ENCODE data around the gene FOLR1. TPM values are rescaled to one million over a fixed set of nuclear protein-coding genes. Genes with fewer than 3 reads are reported as not detected.

Gene FOLR1
- total and polyA plus RNA-seq, 2 of the 4 experiments (the other 2 are of a cell fraction): 0.24 TPM; not detected in 1

DNA sequence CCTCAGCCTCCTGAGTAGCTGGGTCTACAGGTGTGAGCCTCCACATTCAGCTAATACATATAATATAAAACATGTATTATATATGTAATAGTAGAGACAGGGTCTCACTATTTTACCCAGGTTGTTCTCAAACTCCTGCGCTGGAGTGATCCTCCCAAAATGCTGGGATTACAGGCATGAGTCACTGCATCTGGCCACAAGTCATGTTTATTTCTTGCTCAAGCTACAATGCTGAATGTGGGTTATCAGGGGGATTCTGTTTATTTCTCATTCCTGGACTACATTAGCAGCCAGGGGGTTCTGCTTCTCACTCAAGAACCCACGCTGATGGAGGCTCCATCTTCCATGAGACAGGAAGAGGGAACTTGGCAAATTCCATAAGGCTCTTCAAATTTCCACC lies 31.6 kb upstream of the FOLR1 start:
- H3K27ac ChIP-seq (ENCODE audit: insufficient read depth, low read length): no peak overlapping the region
- no peak overlapping the region for H2BK20ac ChIP-seq (ENCODE audit: low read depth, low read length)
- no peak overlapping the region for H3K18ac ChIP-seq (ENCODE audit: low read depth, low read length)
- H3K9me1 ChIP-seq (ENCODE audit: insufficient read depth, low read length): no peaks in the 10 kb centered on the region
- H3K23ac ChIP-seq (ENCODE audit: low read depth, low read length): no peak overlapping the region
- no peak overlapping the region for H3K4ac ChIP-seq (ENCODE audit: low read depth, low read length)
- no peak overlapping the region for H3K56ac ChIP-seq (ENCODE audit: extremely low read depth, insufficient read depth, low read length)
- intact Hi-C loops (cut with micrococcal nuclease): no loop called here
- no TSS peak for BruUV-seq (replicated peaks)
- H4K8ac ChIP-seq (ENCODE audit: low read depth in 2 of 2, low read length in 2 of 2): no peak overlapping the region
- H3K9ac ChIP-seq (ENCODE audit: low read depth, low read length): no peak overlapping the region
- no peaks in the 10 kb centered on the region for H3K9me3 ChIP-seq (ENCODE audit: control insufficient read depth, insufficient read depth, low read length)
- no peak overlapping the region for H4K5ac ChIP-seq (ENCODE audit: low read depth, low read length)
- peak; percentile 32 for DNase-seq
- H2AFZ ChIP-seq (replicated peaks; ENCODE audit: low read length, poor library complexity): no peak overlapping the region
- dilution Hi-C loops (cut with HindIII; ENCODE audit: low sequenced_read_pairs, unreplicated experiment): no loop called here
- POLR2A ChIA-PET (ENCODE audit: unreplicated experiment): no interaction called here
- in situ Hi-C loops (cut with MboI; ENCODE audit: low sequenced_read_pairs): no loop called here
- no peak overlapping the region for H4K91ac ChIP-seq (ENCODE audit: insufficient read depth, low read depth, low read length)
- H2BK120ac ChIP-seq (ENCODE audit: low read depth, low read length): no peak overlapping the region
- no peak overlapping the region for H2AK9ac ChIP-seq (replicated peaks; ENCODE audit: low read depth, low read length, poor library complexity)
- H3K27me3 ChIP-seq (ENCODE audit: control insufficient read depth, insufficient read depth, low read length): peaks cover 24% of the 10 kb centered on the region
- no peak overlapping the region for H3K4me2 ChIP-seq (ENCODE audit: low read depth, low read length)
- CTCF ChIA-PET: interaction anchor here (0.7 to 1.4 kb wide), 2 partner anchors 13 to 16 kb away, joined by 3 to 4 read pairs; no protein-coding TSS in a partner anchor
- H3K4me1 ChIP-seq (ENCODE audit: control insufficient read depth, insufficient read depth, low read length): peaks cover 2% of the 10 kb centered on the region
- no peaks in the 10 kb centered on the region for H3K36me3 ChIP-seq (ENCODE audit: control insufficient read depth, insufficient read depth, low read length)
- whole genome bisulfite sequencing, 2 experiments (ENCODE audit: extremely low coverage in 2 of 2, insufficient read length in 1 of 2): no CpG with 5 or more reads among the region's 2 CpGs
- H3K79me1 ChIP-seq (ENCODE audit: low read depth in 1 of 2, low read length in 2 of 2): no peaks in the 10 kb centered on the region
- no peak overlapping the region for H3K14ac ChIP-seq (replicated peaks; ENCODE audit: low read depth, low read length)
- no peaks in the 10 kb centered on the region for H4K20me1 ChIP-seq (ENCODE audit: insufficient read depth, low read length)
- H3K4me3 ChIP-seq (ENCODE audit: insufficient read depth, low read depth, low read length): no peak overlapping the region
- no peak overlapping the region for H2BK5ac ChIP-seq (ENCODE audit: low read depth, low read length, poor library complexity, severe bottlenecking)
- H2AK5ac ChIP-seq (ENCODE audit: low read depth, low read length): no peak overlapping the region
- TF ChIP-seq NFE2L2 (IDR thresholded peaks at IDR 0.05; ENCODE audit: low read depth, low read length) (no peak), BHLHE40 (IDR thresholded peaks at IDR 0.05; ENCODE audit: low read depth, low read length) (no peak), MAFK (IDR thresholded peaks at IDR 0.05; ENCODE audit: low read depth, low read length) (no peak), RFX5 (IDR thresholded peaks at IDR 0.05; ENCODE audit: low read depth, low read length) (no peak), FOS (IDR thresholded peaks at IDR 0.05; ENCODE audit: low read depth, low read length) (peak; percentile 67), MXI1 (IDR thresholded peaks at IDR 0.05; ENCODE audit: borderline replicate concordance, low read depth, low read length) (no peak), SMC3 (IDR thresholded peaks at IDR 0.05; ENCODE audit: low read depth, low read length) (no peak), RAD21 (IDR thresholded peaks at IDR 0.05; ENCODE audit: low read length) (no peak), CEBPB (IDR thresholded peaks at IDR 0.05; ENCODE audit: low read depth, low read length) (peak; percentile 25; the same call in 1 of the 2 replicates), CHD1 (IDR thresholded peaks at IDR 0.05; ENCODE audit: low read depth, low read length) (no peak), RCOR1 (IDR thresholded peaks at IDR 0.05; ENCODE audit: insufficient replicate concordance, low read length) (no peak), POLR2A (IDR thresholded peaks at IDR 0.05; ENCODE audit: low read depth, low read length) (no peak)
- TF ChIP-seq, protein P1, sequence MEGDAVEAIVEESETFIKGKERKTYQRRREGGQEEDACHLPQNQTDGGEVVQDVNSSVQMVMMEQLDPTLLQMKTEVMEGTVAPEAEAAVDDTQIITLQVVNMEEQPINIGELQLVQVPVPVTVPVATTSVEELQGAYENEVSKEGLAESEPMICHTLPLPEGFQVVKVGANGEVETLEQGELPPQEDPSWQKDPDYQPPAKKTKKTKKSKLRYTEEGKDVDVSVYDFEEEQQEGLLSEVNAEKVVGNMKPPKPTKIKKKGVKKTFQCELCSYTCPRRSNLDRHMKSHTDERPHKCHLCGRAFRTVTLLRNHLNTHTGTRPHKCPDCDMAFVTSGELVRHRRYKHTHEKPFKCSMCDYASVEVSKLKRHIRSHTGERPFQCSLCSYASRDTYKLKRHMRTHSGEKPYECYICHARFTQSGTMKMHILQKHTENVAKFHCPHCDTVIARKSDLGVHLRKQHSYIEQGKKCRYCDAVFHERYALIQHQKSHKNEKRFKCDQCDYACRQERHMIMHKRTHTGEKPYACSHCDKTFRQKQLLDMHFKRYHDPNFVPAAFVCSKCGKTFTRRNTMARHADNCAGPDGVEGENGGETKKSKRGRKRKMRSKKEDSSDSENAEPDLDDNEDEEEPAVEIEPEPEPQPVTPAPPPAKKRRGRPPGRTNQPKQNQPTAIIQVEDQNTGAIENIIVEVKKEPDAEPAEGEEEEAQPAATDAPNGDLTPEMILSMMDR (conservative IDR thresholded peaks at IDR 0.05; ENCODE audit: low read depth, low read length): no peak
- TF ChIP-seq, protein P2, sequence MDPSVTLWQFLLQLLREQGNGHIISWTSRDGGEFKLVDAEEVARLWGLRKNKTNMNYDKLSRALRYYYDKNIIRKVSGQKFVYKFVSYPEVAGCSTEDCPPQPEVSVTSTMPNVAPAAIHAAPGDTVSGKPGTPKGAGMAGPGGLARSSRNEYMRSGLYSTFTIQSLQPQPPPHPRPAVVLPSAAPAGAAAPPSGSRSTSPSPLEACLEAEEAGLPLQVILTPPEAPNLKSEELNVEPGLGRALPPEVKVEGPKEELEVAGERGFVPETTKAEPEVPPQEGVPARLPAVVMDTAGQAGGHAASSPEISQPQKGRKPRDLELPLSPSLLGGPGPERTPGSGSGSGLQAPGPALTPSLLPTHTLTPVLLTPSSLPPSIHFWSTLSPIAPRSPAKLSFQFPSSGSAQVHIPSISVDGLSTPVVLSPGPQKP (IDR thresholded peaks at IDR 0.05; ENCODE audit: borderline replicate concordance, low read depth, low read length): no peak
- TF ChIP-seq, protein P3, sequence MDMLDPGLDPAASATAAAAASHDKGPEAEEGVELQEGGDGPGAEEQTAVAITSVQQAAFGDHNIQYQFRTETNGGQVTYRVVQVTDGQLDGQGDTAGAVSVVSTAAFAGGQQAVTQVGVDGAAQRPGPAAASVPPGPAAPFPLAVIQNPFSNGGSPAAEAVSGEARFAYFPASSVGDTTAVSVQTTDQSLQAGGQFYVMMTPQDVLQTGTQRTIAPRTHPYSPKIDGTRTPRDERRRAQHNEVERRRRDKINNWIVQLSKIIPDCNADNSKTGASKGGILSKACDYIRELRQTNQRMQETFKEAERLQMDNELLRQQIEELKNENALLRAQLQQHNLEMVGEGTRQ (IDR thresholded peaks at IDR 0.05; ENCODE audit: low read depth, low read length): no peak
- no peak overlapping the region for H2BK15ac ChIP-seq (ENCODE audit: low read depth, low read length)
- peak; percentile 83 for ATAC-seq (ENCODE audit: low read depth)

Data from IMR-90 (cell line).